Osteoblast (primary cell): Measurements from ENCODE around the gene NCKAP1. TPM values are rescaled to one million over a fixed set of nuclear protein-coding genes. Genes with fewer than 3 reads are reported as not detected.
"Not testable (repeated sequence)": the region's sequence is repeated elsewhere in the genome, so short reads cannot be mapped to it uniquely, and the experiment has no call there.

ENCODE experiments used
- DNase-seq: peaks from one replicate; pipeline ENCODE4 v3.0.0; 2011; ENCODE audit warnings: low spot score, mixed read lengths; ENCODE audit not compliant: insufficient read length; ENCODE audit errors: missing footprints
- H2AFZ ChIP-seq: 2 replicates; pipeline ENCODE4 v1.6.0; 2011; ENCODE audit warnings: mild to moderate bottlenecking, low read length
- H3K27ac ChIP-seq: 2 replicates; pipeline ENCODE4 v1.5.1; 2011; ENCODE audit warnings: mild to moderate bottlenecking, low read depth, low read length, moderate library complexity
- H3K27me3 ChIP-seq: 2 replicates; pipeline ENCODE4 v1.6.0; 2012; ENCODE audit warnings: mild to moderate bottlenecking, control low read depth, inconsistent platforms, low read length, moderate library complexity; ENCODE audit not compliant: insufficient read depth
- H3K36me3 ChIP-seq: 2 replicates; pipeline ENCODE4 v1.5.1; 2011; ENCODE audit warnings: mild to moderate bottlenecking, low read length, control low read depth, moderate library complexity; ENCODE audit not compliant: insufficient read depth
- H3K4me1 ChIP-seq: 2 replicates; pipeline ENCODE4 v1.5.1; 2011; ENCODE audit warnings: mild to moderate bottlenecking, low read length, control low read depth, moderate library complexity; ENCODE audit not compliant: insufficient read depth
- H3K4me2 ChIP-seq: 2 replicates; pipeline ENCODE4 v1.6.0; 2011; ENCODE audit warnings: mild to moderate bottlenecking, low read length; ENCODE audit not compliant: insufficient read depth
- H3K4me3 ChIP-seq: fragments of 200-600 bp; sonication (generic); 3 replicates; pipeline ENCODE4 v1.5.1; 2012; ENCODE audit warnings: mild to moderate bottlenecking, low read length, inconsistent platforms; ENCODE audit not compliant: insufficient read depth
- H3K79me2 ChIP-seq: 2 replicates; pipeline ENCODE4 v1.6.0; 2012; ENCODE audit warnings: mild to moderate bottlenecking, low read length, control low read depth, inconsistent platforms; ENCODE audit not compliant: insufficient read depth
- H3K9me3 ChIP-seq: 2 replicates; pipeline ENCODE4 v1.5.1; 2011; ENCODE audit warnings: low read depth, low read length, control low read depth
- H4K20me1 ChIP-seq: 2 replicates; pipeline ENCODE4 v1.6.0; 2012; ENCODE audit warnings: mild to moderate bottlenecking, low read length, control low read depth; ENCODE audit not compliant: insufficient read depth
- CTCF ChIP-seq: IDR thresholded peaks from 2 replicates; pipeline ENCODE4 v1.5.1; 2011; ENCODE audit warnings: mild to moderate bottlenecking, low read depth, low read length, moderate library complexity; ENCODE audit errors: extremely low read depth
- total RNA-seq: library from RNA; depleted of rRNA; stranded (reverse); fragments of >200 nt; gene quantifications from 2 replicates; pipeline ENCODE4 v1.2.3, GENCODE V29; 2012

The NCKAP1 gene
- total RNA-seq, 1 donor: 209 TPM

- Histone ChIP-seq H3K36me3 (peaks cover 45% of the 10 kb centered on the region), H3K27me3 (no peaks in the 10 kb centered on the region), H2AFZ (no peak overlapping the region), H3K4me3 (no peak overlapping the region), H3K9me3 (no peaks in the 10 kb centered on the region), H3K79me2 (peaks cover 7% of the 10 kb centered on the region), H3K4me1 (no peaks in the 10 kb centered on the region), H3K4me2 (no peak overlapping the region), H4K20me1 (peaks cover 9% of the 10 kb centered on the region), H3K27ac (no peak overlapping the region)
- no peak for TF ChIP-seq CTCF
- DNase-seq: no peak
Measured at GRCh38 chr2:182962641-182963040, 75.6 kb downstream of the NCKAP1 start.

DNA sequence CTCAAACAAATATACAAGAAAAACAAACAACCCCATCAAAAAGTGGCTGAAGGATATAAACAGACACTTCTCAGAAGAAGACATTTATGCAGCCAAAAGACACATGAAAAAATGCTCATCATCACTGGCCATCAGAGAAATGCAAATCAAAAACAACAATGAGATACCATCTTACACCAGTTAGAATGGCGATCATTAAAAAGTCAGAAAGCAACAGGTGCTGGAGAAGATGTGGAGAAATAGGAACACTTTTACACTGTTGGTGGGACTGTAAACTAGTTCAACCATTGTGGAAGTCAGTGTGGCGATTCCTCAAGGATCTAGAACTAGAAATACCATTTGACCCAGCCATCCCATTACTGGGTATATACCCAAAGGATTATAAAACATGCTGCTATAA is 77.4 kb downstream of the NCKAP1 start:
- H3K4me2 ChIP-seq, H3K27ac ChIP-seq, H3K4me3 ChIP-seq, DNase-seq, H3K9me3 ChIP-seq, H3K79me2 ChIP-seq, H2AFZ ChIP-seq, H3K27me3 ChIP-seq, H4K20me1 ChIP-seq, H3K4me1 ChIP-seq: not testable (repeated sequence)
- H3K36me3 ChIP-seq: peaks cover 46% of the 10 kb centered on the region

DNA sequence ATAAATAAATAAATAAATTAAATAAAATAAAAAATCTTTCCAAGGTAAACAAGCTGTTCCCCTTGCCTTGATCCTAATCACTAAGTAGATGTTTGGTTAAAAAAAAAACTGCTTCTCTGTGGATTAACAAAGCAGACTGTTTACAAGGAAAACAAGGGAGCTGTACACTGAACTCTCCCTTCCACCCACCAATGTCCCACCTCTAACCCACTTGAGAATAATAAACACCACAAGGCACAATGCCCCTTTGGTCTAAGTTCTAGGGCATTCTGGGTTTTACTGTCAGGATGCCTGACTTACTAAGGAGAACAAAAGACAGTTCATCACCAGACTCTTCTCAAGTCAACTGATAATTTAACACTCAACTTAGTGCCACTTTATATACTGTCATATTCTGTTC is 83.5 kb downstream of the NCKAP1 start:
- Histone ChIP-seq H3K4me1 (peaks cover 24% of the 10 kb centered on the region), H3K36me3 (peaks cover 20% of the 10 kb centered on the region), H4K20me1 (peaks cover 31% of the 10 kb centered on the region), H3K9me3 (no peaks in the 10 kb centered on the region), H3K27ac (no peak overlapping the region), H3K27me3 (no peaks in the 10 kb centered on the region), H3K4me3 (no peak overlapping the region), H3K79me2 (peaks cover 2% of the 10 kb centered on the region), H2AFZ (no peak overlapping the region), H3K4me2 (no peak overlapping the region)
- DNase-seq: no peak
- TF ChIP-seq CTCF: no peak

DNA sequence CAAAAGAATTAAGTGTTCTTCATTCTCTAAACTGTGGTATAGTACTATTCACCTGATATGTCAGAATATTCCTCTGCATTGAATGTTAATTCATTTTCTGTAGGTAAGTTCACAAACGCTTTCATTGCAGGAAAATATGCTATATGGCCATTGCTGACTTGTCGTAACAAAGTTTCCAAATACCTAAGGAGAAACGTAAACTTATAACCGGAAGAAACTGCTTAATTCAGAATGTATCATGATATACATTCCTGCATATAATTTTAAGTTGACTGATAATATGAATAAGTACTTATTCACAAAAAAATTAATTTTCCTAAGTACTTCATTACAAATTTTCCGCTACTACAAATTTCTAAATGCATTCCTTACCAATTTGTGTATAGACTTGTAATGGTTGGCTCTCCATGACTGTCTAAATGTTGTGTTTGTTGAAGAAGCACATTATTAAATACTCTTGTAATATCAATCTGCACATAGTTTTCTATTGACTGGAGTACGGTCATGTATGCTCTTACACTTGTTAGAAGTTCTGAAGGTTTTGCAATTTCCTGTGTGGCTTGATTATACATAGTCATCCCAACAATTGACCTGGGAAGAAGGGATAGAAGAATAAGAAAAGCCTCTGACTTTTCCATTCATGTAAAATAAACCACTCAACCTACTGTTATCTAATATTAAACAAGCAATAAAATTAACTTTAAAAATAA is 85.4 kb downstream of the NCKAP1 start:
- Histone ChIP-seq H3K4me3 (no peak overlapping the region), H3K4me2 (peak overlapping the region; percentile 41), H2AFZ (no peak overlapping the region), H3K9me3 (no peaks in the 10 kb centered on the region), H3K79me2 (peaks cover 9% of the 10 kb centered on the region), H3K36me3 (peaks cover 24% of the 10 kb centered on the region), H3K4me1 (peaks cover 24% of the 10 kb centered on the region), H3K27me3 (no peaks in the 10 kb centered on the region), H4K20me1 (peaks cover 31% of the 10 kb centered on the region), H3K27ac (peak overlapping the region; percentile 27)
- TF ChIP-seq CTCF: no peak
- peak; percentile 9 for DNase-seq
